Neural crest cell (in vitro differentiated cells): Measurements from ENCODE around the gene DYNC1H1. TPM values are rescaled to one million over a fixed set of nuclear protein-coding genes. Genes with fewer than 3 reads are reported as not detected.

Source experiments
- DNase-seq: peaks from one replicate; pipeline ENCODE4 v3.0.0; 2021; ENCODE audit warnings: low read depth, mixed read lengths, low spot score
- H3K27ac Mint-ChIP-seq: one replicate; pipeline ENCODE4 v1.8.0; 2021; ENCODE audit warnings: mild to moderate bottlenecking, mixed read lengths; ENCODE audit not compliant: unreplicated experiment
- H3K27me3 Mint-ChIP-seq: 2 replicates; pipeline ENCODE4 v1.8.0; 2021; ENCODE audit warnings: low read depth, mild to moderate bottlenecking, mixed read lengths
- H3K36me3 Mint-ChIP-seq: 2 replicates; pipeline ENCODE4 v1.8.0; 2021; ENCODE audit warnings: low read depth, mild to moderate bottlenecking, mixed read lengths
- H3K4me1 Mint-ChIP-seq: 2 replicates; pipeline ENCODE4 v1.8.0; 2021; ENCODE audit warnings: mixed read lengths
- H3K4me3 Mint-ChIP-seq: one replicate; pipeline ENCODE4 v1.8.0; 2021; ENCODE audit warnings: mild to moderate bottlenecking, mixed read lengths
- H3K9me3 Mint-ChIP-seq: 2 replicates; pipeline ENCODE4 v1.8.0; 2021; ENCODE audit warnings: mixed read lengths
- CTCF ChIP-seq: fragments of 200-600 bp; sonication (generic); conservative IDR thresholded peaks from 2 replicates; pipeline ENCODE4 v1.5.0; 2021; ENCODE audit warnings: antibody characterized with exemption, mild to moderate bottlenecking
- total RNA-seq: library from RNA; stranded (reverse); gene quantifications from 2 replicates; pipeline ENCODE4 v1.2.1, GENCODE V29; 2021

The DYNC1H1 gene
- total RNA-seq, 1 donor from 2014 or later, result 528 TPM

- no peaks in the 10 kb centered on the region for H3K27me3 Mint-ChIP-seq
- H3K36me3 Mint-ChIP-seq, result no peaks in the 10 kb centered on the region
- H3K9me3 Mint-ChIP-seq, result no peaks in the 10 kb centered on the region
- peaks cover 12% of the 10 kb centered on the region for H3K4me1 Mint-ChIP-seq
- no peak for DNase-seq
- TF ChIP-seq CTCF, result no peak
- peak overlapping the region; percentile 70 for H3K27ac Mint-ChIP-seq
- peak overlapping the region; percentile 41 for H3K4me3 Mint-ChIP-seq
Observed at GRCh38 chr14:102095871-102096568, 131.6 kb downstream of the DYNC1H1 start.

GRCh38 chr14:102096569-102097188 is 132.3 kb downstream of the DYNC1H1 start:
- H3K9me3 Mint-ChIP-seq, result no peaks in the 10 kb centered on the region
- DNase-seq, result peak; percentile 85
- H3K27ac Mint-ChIP-seq, result no peak overlapping the region
- peaks cover 12% of the 10 kb centered on the region for H3K4me1 Mint-ChIP-seq
- TF ChIP-seq CTCF, result peak; percentile 88
- H3K4me3 Mint-ChIP-seq, result peak overlapping the region; percentile 38
- no peaks in the 10 kb centered on the region for H3K36me3 Mint-ChIP-seq
- no peaks in the 10 kb centered on the region for H3K27me3 Mint-ChIP-seq

GRCh38 chr14:102097441-102098135 is 133.2 kb downstream of the DYNC1H1 start:
- no peak for TF ChIP-seq CTCF
- H3K9me3 Mint-ChIP-seq, result no peaks in the 10 kb centered on the region
- H3K36me3 Mint-ChIP-seq, result no peaks in the 10 kb centered on the region
- H3K27ac Mint-ChIP-seq, result no peak overlapping the region
- DNase-seq, result no peak
- no peak overlapping the region for H3K4me3 Mint-ChIP-seq
- H3K27me3 Mint-ChIP-seq, result no peaks in the 10 kb centered on the region
- H3K4me1 Mint-ChIP-seq, result peaks cover 12% of the 10 kb centered on the region

- Mint-ChIP-seq H3K27me3 (no peaks in the 10 kb centered on the region), H3K36me3 (no peaks in the 10 kb centered on the region), H3K4me1 (peaks cover 8% of the 10 kb centered on the region), H3K4me3 (no peak overlapping the region), H3K27ac (no peak overlapping the region), H3K9me3 (no peaks in the 10 kb centered on the region)
- DNase-seq, result no peak
- TF ChIP-seq CTCF, result no peak
Observed at GRCh38 chr14:102103062-102103695, 138.8 kb downstream of the DYNC1H1 start.

GRCh38 chr14:102105369-102105768 is 141.0 kb downstream of the DYNC1H1 start:
- Mint-ChIP-seq H3K27me3 (no peaks in the 10 kb centered on the region), H3K4me1 (peaks cover 8% of the 10 kb centered on the region), H3K9me3 (peaks cover 4% of the 10 kb centered on the region), H3K36me3 (peaks cover 3% of the 10 kb centered on the region), H3K27ac (peak overlapping the region; percentile 30), H3K4me3 (no peak overlapping the region)
- DNase-seq, result no peak
- TF ChIP-seq CTCF, result no peak
